Trophoblast cell (in vitro differentiated cells and primary cell): ENCODE results near the gene MTHFD2L.

Source experiments
- DNase-seq, 2 donors: peaks; one replicate each; pipeline ENCODE4 v3.0.0-alpha.2; 2016
- H2AFZ ChIP-seq: 2 replicates; pipeline ENCODE4 v1.6.1; 2013; ENCODE audit warnings: low read length, moderate library complexity, mild to moderate bottlenecking; ENCODE audit not compliant: insufficient read depth, poor library complexity
- H2AK5ac ChIP-seq: 2 replicates; pipeline ENCODE4 v1.6.1; 2013; ENCODE audit warnings: mild to moderate bottlenecking, low read length
- H2BK120ac ChIP-seq: 2 replicates; pipeline ENCODE4 v1.6.1; 2013; ENCODE audit warnings: low read length, mild to moderate bottlenecking, moderate library complexity; ENCODE audit not compliant: insufficient read depth, poor library complexity
- H2BK12ac ChIP-seq: 2 replicates; pipeline ENCODE4 v1.6.1; 2013; ENCODE audit warnings: mild to moderate bottlenecking, low read length, moderate library complexity
- H2BK5ac ChIP-seq: 2 replicates; pipeline ENCODE4 v1.6.1; 2013; ENCODE audit warnings: low read length, low read depth, moderate library complexity, mild to moderate bottlenecking; ENCODE audit not compliant: poor library complexity
- H3K14ac ChIP-seq: 2 replicates; pipeline ENCODE4 v1.6.1; 2013; ENCODE audit warnings: mild to moderate bottlenecking, low read length
- H3K18ac ChIP-seq: 2 replicates; pipeline ENCODE4 v1.6.1; 2013; ENCODE audit warnings: mild to moderate bottlenecking, low read length
- H3K23ac ChIP-seq: 2 replicates; pipeline ENCODE4 v1.6.1; 2013; ENCODE audit warnings: low read length
- H3K27ac ChIP-seq: 2 replicates; pipeline ENCODE4 v1.5.1; 2013; ENCODE audit warnings: low read depth, mild to moderate bottlenecking, inconsistent platforms, low read length, moderate library complexity
- H3K27me3 ChIP-seq: 2 replicates; pipeline ENCODE4 v1.6.1; 2013; ENCODE audit warnings: inconsistent platforms, mild to moderate bottlenecking, low read length, moderate library complexity; ENCODE audit not compliant: insufficient read depth
- H3K36me3 ChIP-seq, 2 experiments: 1 replicate in 1 of 2; 2 replicates in 1 of 2; pipeline ENCODE4 v1.6.1; 2013; ENCODE audit warnings: low read length in 2 of 2, mild to moderate bottlenecking in 2 of 2, moderate library complexity in 1 of 2; ENCODE audit not compliant: insufficient read depth in 2 of 2, control insufficient read depth in 1 of 2
- H3K4ac ChIP-seq: 2 replicates; pipeline ENCODE4 v1.6.1; 2013; ENCODE audit warnings: low read depth, mild to moderate bottlenecking, low read length, moderate library complexity
- H3K4me1 ChIP-seq, 2 experiments: 1 replicate in 1 of 2; 2 replicates in 1 of 2; pipeline ENCODE4 v1.6.1; 2013; ENCODE audit warnings: low read length in 2 of 2, mild to moderate bottlenecking in 2 of 2, moderate library complexity in 1 of 2; ENCODE audit not compliant: insufficient read depth in 2 of 2, control insufficient read depth in 1 of 2
- H3K4me2 ChIP-seq: 2 replicates; pipeline ENCODE4 v1.6.1; 2013; ENCODE audit warnings: inconsistent platforms, mild to moderate bottlenecking, low read length, moderate library complexity
- H3K4me3 ChIP-seq: 2 replicates; pipeline ENCODE4 v1.5.1; 2013; ENCODE audit warnings: mild to moderate bottlenecking, low read depth, low read length, inconsistent platforms
- H3K79me1 ChIP-seq: one replicate; pipeline ENCODE4 v1.6.1; 2013; ENCODE audit warnings: low read length
- H3K79me2 ChIP-seq: 2 replicates; pipeline ENCODE4 v1.6.1; 2013; ENCODE audit warnings: low read length, mild to moderate bottlenecking; ENCODE audit not compliant: control insufficient read depth, insufficient read depth, poor library complexity
- H3K9ac ChIP-seq: 2 replicates; pipeline ENCODE4 v1.6.1; 2013; ENCODE audit warnings: mild to moderate bottlenecking, low read length
- H3K9me3 ChIP-seq: 2 replicates; pipeline ENCODE4 v1.6.1; 2013; ENCODE audit warnings: low read depth, mild to moderate bottlenecking, control low read depth, inconsistent platforms, low read length; ENCODE audit not compliant: insufficient read depth
- H4K12ac ChIP-seq: 2 replicates; pipeline ENCODE4 v1.6.1; 2013; ENCODE audit warnings: low read depth, mild to moderate bottlenecking, low read length, moderate library complexity
- H4K8ac ChIP-seq: 2 replicates; pipeline ENCODE4 v1.6.1; 2013; ENCODE audit warnings: low read depth, mild to moderate bottlenecking, low read length, moderate library complexity
- H4K91ac ChIP-seq: one replicate; pipeline ENCODE4 v1.6.1; 2013; ENCODE audit warnings: low read depth, mild to moderate bottlenecking, low read length, moderate library complexity
- WGBS: extraction: QIAGEN DNeasy Blood & Tissue Kit; methylation state at CpG from one replicate; pipeline ENCODE4 v1.1.7; 2013; ENCODE audit warnings: missing lambda C conversion rate; ENCODE audit not compliant: insufficient read length, insufficient coverage; ENCODE audit errors: extremely low coverage; 5-methylcytosine and 5-hydroxymethylcytosine counted together

Gene MTHFD2L

DNA sequence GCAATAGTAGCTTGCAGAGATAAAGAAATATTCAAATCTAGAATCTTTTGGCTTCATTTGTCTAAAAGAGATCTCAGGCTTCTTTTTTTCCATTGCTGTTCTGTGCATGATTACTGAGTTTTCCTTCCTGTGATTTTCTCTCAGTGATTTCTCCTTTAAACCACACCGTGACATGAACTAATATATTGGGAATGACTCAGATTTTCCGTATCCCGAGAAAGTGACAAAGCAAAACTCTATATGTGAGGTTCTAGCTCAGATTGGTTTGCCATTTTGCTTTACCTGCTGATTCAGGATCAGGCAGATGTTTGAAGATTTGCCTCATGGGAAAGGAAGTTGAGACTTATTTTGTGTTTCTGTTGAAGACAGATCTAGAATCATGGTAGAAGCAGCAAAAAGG lies 59.4 kb downstream of the MTHFD2L start:
- no peak overlapping the region for H3K23ac ChIP-seq
- no peak overlapping the region for H2AFZ ChIP-seq
- H3K9ac ChIP-seq: no peak overlapping the region
- no peak overlapping the region for H3K27ac ChIP-seq
- no peak overlapping the region for H2BK12ac ChIP-seq
- no CpG with 5 or more reads among the region's 3 CpGs for WGBS
- no peak overlapping the region for H3K4ac ChIP-seq
- H3K18ac ChIP-seq: no peak overlapping the region
- peaks cover 2 to 13% of the 10 kb centered on the region in 2 experiments for H3K4me1 ChIP-seq
- no peak overlapping the region for H2BK5ac ChIP-seq
- no peak overlapping the region for H2AK5ac ChIP-seq
- H4K8ac ChIP-seq: no peak overlapping the region
- peaks cover 2% of the 10 kb centered on the region for H3K9me3 ChIP-seq
- no peak overlapping the region for H3K4me2 ChIP-seq
- DNase-seq: no peak
- no peak overlapping the region for H3K14ac ChIP-seq
- no peak overlapping the region for H3K4me3 ChIP-seq
- no peaks in the 10 kb centered on the region for H3K27me3 ChIP-seq
- H3K36me3 ChIP-seq: no peaks in the 10 kb centered on the region
- H2BK120ac ChIP-seq: no peak overlapping the region
- H4K91ac ChIP-seq: no peak overlapping the region
- peaks cover 10% of the 10 kb centered on the region for H3K79me1 ChIP-seq
- H3K79me2 ChIP-seq: no peaks in the 10 kb centered on the region
- H4K12ac ChIP-seq: no peak overlapping the region

DNA sequence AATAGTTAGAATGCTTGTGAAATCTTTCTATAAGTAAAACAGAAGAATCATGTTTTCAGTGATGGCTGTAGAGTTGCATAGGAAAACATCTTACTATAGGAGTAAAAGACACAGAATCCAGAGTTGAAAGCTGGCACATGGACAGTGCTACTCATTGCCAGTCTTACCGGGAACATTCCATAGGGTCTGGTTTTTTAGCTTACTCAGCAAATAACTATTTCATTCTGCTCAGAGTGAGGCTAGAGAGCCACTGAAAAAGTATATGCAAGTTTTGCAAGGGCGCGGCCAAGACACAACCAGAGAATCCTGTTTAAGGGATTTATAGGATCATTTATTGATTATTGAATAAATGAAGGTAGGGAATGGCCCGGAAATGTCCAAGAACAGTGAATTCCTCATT lies 60.3 kb downstream of the MTHFD2L start:
- H4K8ac ChIP-seq: no peak overlapping the region
- H3K9ac ChIP-seq: no peak overlapping the region
- H3K4me3 ChIP-seq: no peak overlapping the region
- H3K4me1 ChIP-seq: peaks cover 2 to 13% of the 10 kb centered on the region in 2 experiments
- no peak overlapping the region for H3K23ac ChIP-seq
- H3K27ac ChIP-seq: no peak overlapping the region
- H2AK5ac ChIP-seq: no peak overlapping the region
- no peaks in the 10 kb centered on the region for H3K27me3 ChIP-seq
- H4K12ac ChIP-seq: no peak overlapping the region
- no peak overlapping the region for H3K4me2 ChIP-seq
- peaks cover 2% of the 10 kb centered on the region for H3K9me3 ChIP-seq
- no peak overlapping the region for H3K18ac ChIP-seq
- no peak overlapping the region for H3K4ac ChIP-seq
- H2BK5ac ChIP-seq: no peak overlapping the region
- no peak for DNase-seq
- H2AFZ ChIP-seq: no peak overlapping the region
- H2BK12ac ChIP-seq: no peak overlapping the region
- WGBS: no CpG with 5 or more reads among the region's 4 CpGs
- no peak overlapping the region for H2BK120ac ChIP-seq
- H3K79me2 ChIP-seq: no peaks in the 10 kb centered on the region
- peaks cover 10% of the 10 kb centered on the region for H3K79me1 ChIP-seq
- H3K36me3 ChIP-seq: no peaks in the 10 kb centered on the region
- H3K14ac ChIP-seq: no peak overlapping the region
- no peak overlapping the region for H4K91ac ChIP-seq

DNA sequence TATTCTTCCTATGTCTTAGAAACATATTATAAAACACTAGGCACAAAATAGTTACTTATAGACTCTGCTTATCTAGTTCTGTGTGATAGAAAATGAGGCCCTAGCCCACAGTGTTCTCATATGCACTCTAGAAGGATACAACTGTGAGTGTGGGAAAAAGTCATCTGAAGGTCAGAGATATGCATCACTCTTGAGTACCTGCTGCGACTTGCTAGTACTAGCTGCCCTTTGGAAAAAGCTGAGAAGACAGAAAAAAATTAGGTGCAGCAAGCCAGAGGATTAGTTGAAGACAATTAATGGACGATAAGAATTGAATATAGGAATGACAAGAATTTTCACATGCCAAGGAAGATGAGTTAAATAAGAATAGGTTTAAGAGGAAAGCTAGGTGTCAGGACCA lies 61.3 kb downstream of the MTHFD2L start:
- Histone ChIP-seq H3K79me1 (peaks cover 9% of the 10 kb centered on the region), H3K9me3 (peaks cover 2% of the 10 kb centered on the region), H3K14ac (no peak overlapping the region), H2BK12ac (no peak overlapping the region), H3K79me2 (no peaks in the 10 kb centered on the region), H4K12ac (no peak overlapping the region), H3K36me3 (no peaks in the 10 kb centered on the region), H3K4me2 (no peak overlapping the region), H3K4me1 (peaks cover 2 to 13% of the 10 kb centered on the region in 2 experiments), H3K18ac (no peak overlapping the region), H4K8ac (no peak overlapping the region), H3K27me3 (no peaks in the 10 kb centered on the region), H3K4me3 (no peak overlapping the region), H2BK120ac (no peak overlapping the region), H2AK5ac (no peak overlapping the region), H3K23ac (no peak overlapping the region), H4K91ac (no peak overlapping the region), H3K9ac (no peak overlapping the region), H2BK5ac (no peak overlapping the region), H3K4ac (no peak overlapping the region), H2AFZ (no peak overlapping the region), H3K27ac (no peak overlapping the region)
- WGBS: no CpG with 5 or more reads among the region's 2 CpGs
- no peak for DNase-seq

GRCh38 chr4:74223098-74223497 lies 65.2 kb downstream of the MTHFD2L start:
- Histone ChIP-seq H4K8ac (no peak overlapping the region), H3K4me2 (no peak overlapping the region), H3K9ac (no peak overlapping the region), H3K27me3 (no peaks in the 10 kb centered on the region), H3K27ac (no peak overlapping the region), H2BK120ac (no peak overlapping the region), H3K4me3 (no peak overlapping the region), H4K91ac (no peak overlapping the region), H3K9me3 (no peaks in the 10 kb centered on the region), H2AK5ac (no peak overlapping the region), H2BK5ac (no peak overlapping the region), H3K79me2 (no peaks in the 10 kb centered on the region), H3K14ac (no peak overlapping the region), H3K4me1 (peaks cover 0 to 3% of the 10 kb centered on the region in 2 experiments), H3K36me3 (no peaks in the 10 kb centered on the region), H3K23ac (no peak overlapping the region), H3K4ac (no peak overlapping the region), H2BK12ac (no peak overlapping the region), H3K79me1 (no peaks in the 10 kb centered on the region), H3K18ac (no peak overlapping the region), H4K12ac (no peak overlapping the region), H2AFZ (no peak overlapping the region)
- no CpG with 5 or more reads among the region's 2 CpGs for WGBS
- no peak for DNase-seq
